Measurements from ENCODE around the gene HUS1B.

The HUS1B gene

DNA sequence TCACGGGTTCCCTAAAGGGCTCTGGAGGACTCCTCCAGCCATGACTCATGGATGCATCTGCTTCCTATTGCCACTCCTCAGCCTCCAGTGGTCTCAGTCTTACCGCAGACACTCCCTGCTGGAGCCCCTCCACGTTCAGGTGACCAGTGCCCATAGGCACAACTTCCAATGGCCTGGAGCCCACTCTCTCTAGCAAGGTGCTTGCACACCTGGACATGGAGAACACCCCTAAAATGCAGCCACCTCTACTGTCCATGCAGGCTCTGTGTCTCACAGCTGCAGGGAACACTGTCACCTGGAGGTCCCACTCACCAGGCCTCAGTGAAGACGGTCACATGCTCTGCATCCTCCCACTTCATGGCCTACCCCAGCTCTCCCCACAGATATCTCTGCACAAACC, 36.0 kb downstream of the HUS1B start:
- no peak for DNase-seq

GRCh38 chr6:620166-620565, 36.7 kb downstream of the HUS1B start:
- no peak for DNase-seq

DNA sequence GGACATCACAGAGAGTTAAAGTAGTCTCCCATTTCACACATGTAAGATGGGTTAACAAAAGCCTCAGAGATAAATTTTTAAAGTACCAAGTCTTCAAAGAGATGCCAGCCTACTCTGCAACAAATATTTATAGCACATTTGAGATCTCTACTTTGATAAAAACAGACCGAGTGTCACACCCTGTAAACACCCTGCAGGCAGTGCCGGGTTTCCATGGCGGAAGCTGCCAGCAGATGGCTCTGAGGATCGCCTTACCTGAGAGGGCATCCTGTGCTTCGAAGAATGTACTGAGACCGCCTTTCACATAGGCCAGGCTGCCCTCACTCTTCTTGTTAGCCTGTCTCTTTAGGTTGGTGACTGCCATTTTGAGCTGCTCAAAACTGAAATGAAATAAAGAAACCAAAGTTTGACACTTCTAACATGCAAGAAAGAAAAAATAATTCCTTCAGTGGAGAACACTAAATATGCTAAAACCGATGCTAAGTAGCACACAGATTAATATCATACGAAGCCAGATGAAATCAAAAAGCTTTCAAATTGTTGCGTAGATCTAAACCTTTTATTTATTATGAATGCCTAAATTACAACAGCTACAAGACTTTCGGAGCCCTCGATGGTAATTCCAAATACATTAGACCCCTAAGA, 39.3 kb downstream of the HUS1B start:
- no peak for DNase-seq

GRCh38 chr6:613981-614380, 42.9 kb downstream of the HUS1B start:
- no peak for DNase-seq

DNA sequence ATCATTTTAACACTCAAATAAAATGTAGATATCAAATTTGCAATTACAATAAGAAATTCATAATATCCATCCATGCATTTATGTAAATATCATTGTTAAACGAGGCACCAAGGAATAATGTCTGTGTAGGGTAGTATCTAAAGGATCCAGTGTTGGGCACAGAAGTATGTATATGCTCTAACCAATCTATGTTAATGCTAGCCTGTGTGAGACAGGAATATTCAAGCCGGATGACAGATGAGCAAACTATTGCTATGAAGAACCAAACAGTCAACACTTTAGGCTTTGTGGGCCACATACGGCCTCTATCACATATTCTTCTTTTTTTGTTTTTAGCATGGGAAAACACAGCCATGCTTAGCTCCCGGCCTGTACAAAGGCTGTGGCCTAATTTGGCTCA, 45.0 kb downstream of the HUS1B start:
- DNase-seq: no peak

GRCh38 chr6:610882-611281, 46.0 kb downstream of the HUS1B start:
- no peak for DNase-seq

DNA sequence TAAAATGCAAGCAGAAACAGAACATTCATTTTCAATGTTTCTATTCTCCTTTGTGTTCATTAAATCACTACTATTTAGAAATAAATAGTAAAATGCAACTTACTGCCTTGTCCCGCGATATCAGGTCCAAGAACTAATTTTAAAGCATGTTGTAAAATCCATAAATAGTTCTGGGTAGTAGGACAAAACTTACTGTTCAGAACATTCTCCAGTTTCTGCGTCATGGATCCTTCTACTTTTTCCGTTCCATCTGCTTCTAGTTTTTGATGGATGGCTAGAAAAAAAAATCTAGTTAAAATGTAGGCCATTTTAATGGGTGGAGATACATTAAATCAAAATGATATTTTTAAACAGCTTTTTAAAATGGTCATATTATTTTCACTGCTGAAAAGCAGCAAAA, 47.0 kb downstream of the HUS1B start:
- DNase-seq: no peak

DNA sequence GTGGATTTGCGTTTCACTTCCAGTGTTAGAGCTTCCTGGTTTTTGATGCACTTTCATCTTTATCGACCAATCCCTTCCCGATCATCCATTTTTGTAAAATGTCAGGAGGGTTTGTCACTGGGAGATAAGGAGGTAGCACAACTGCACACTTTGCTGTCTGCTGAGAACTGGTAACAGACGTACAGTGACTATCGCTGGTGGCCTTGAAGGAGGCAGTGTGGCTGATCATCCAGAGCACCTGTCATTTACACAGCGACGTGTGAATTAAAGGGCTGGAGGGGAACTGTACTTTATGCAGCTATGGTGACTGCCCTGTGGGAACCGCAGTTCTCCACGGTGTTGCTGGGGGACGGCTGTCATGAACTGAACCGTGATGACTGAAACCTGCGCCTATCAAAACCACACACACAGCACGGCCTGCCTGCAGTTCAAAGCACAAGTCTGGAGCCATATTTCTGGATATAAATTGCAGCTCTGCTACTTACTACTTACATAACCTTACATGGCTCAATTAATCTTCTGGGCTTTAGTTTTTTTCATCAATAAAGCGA, 50.0 kb downstream of the HUS1B start:
- no peak for DNase-seq

All from activated CD4-positive, alpha-beta T cell treated with anti-CD3 and anti-CD28 coated beads, Interleukin-2, amount 50 U/mL, for 16 hours (primary cell).